ENCODE measurements around the gene KCNN4. TPM values are rescaled to one million over a fixed set of nuclear protein-coding genes. Genes with fewer than 3 reads are reported as not detected.
A peak's percentile ranks its signal among the peaks of the same experiment; 100 is the strongest.

The KCNN4 gene
- total and polyA plus RNA-seq, 11 donors: 0.15 to 3.7 (median 0.63) TPM

DNA sequence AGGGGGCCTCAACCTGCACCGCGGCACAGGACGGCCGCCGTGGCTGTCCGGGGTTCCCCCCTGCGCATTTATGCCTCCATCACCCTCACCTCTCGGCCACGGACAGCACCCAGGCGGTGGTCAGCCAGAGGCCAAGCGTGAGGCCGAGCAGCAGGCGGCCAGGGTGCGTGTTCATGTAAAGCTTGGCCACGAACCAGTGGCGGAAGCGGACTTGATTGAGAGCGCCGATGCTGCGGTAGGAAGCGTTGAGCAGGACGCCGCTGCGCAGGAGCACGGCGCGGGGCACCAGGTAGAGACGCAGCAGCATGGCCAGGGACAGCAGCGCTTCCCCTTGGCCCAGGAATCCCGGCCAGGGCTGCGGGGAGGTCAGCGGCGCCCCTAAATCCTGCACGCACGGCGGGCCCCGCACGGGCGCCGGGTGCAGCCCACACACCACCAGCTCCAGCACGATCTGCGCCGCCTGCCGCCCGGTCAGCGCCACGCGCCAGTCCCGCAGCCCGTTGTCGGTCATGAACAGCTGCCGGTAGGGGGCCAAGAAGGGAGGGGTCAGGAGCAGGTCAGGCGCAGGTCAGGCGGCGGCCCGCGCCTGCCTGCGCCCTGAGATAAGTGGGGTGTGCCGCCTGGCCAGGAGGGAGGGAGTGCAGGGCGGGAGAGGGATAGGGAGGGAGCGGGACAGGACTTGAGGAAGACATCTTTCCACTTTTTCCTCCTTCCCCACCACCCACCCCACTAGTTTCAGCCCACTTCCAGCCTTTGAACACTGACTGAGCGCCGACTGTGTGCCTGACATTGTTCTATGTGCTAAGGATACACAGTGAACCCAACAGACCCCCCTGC, 6.5 kb downstream of the KCNN4 start:
- peaks cover 0 to 15% (median 0%) of the 10 kb centered on the region in 9 donors for H3K27me3 ChIP-seq
- H3K27ac ChIP-seq: no peak overlapping the region
- DNase-seq (peak; percentile 59 to 80 (median 72)), ATAC-seq (peak; percentile 52 to 92 (median 84))
- TF ChIP-seq, protein P1, sequence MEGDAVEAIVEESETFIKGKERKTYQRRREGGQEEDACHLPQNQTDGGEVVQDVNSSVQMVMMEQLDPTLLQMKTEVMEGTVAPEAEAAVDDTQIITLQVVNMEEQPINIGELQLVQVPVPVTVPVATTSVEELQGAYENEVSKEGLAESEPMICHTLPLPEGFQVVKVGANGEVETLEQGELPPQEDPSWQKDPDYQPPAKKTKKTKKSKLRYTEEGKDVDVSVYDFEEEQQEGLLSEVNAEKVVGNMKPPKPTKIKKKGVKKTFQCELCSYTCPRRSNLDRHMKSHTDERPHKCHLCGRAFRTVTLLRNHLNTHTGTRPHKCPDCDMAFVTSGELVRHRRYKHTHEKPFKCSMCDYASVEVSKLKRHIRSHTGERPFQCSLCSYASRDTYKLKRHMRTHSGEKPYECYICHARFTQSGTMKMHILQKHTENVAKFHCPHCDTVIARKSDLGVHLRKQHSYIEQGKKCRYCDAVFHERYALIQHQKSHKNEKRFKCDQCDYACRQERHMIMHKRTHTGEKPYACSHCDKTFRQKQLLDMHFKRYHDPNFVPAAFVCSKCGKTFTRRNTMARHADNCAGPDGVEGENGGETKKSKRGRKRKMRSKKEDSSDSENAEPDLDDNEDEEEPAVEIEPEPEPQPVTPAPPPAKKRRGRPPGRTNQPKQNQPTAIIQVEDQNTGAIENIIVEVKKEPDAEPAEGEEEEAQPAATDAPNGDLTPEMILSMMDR (IDR thresholded peaks at IDR 0.05): peak; percentile 36 to 75 (median 54)
- TF ChIP-seq POLR2A (IDR thresholded peaks at IDR 0.05): no peak
- H3K9me3 ChIP-seq: no peaks in the 10 kb centered on the region
- WGBS, 4 donors: 9 to 21% (median 12%) methylated on average over 21 to 63 of the region's 63 CpGs
- intact Hi-C loops (cut with DNase I): no loop called here
- H3K4me3 ChIP-seq: peak overlapping the region in 10 of 12 donors; percentile 11 to 45 (median 35)
- H3K36me3 ChIP-seq: peaks cover 0 to 1% (median 0%) of the 10 kb centered on the region in 9 donors
- H3K4me1 ChIP-seq: peaks cover 0 to 45% (median 13%) of the 10 kb centered on the region in 12 donors

DNA sequence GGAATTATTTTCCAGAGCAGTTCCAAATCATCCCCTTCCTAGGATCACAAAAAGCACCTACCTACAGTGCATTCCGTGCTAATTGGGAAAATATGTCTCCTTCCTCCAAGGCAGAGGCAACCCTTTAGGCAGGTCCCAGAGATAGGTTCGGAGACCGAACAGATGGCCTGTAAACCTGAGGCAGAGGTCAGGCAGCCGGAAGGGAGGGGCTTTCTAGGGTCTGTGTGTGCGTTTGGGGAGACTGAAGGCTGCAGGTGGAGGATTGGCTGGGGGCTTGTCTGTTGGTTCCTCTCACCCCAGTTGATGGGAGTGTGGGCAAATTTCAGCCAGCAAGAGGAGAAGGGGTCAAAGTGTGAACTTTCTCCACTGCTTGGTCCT, 7.1 kb downstream of the KCNN4 start:
- DNase-seq: no peak
- no peaks in the 10 kb centered on the region for H3K9me3 ChIP-seq
- H3K27ac ChIP-seq: no peak overlapping the region
- no peak for ATAC-seq
- peaks cover 0 to 45% (median 13%) of the 10 kb centered on the region in 12 donors for H3K4me1 ChIP-seq
- TF ChIP-seq POLR2A (IDR thresholded peaks at IDR 0.05): no peak
- TF ChIP-seq, protein P1 (IDR thresholded peaks at IDR 0.05): no peak
- peaks cover 0 to 4% (median 0%) of the 10 kb centered on the region in 9 donors for H3K36me3 ChIP-seq
- peaks cover 0 to 15% (median 0%) of the 10 kb centered on the region in 9 donors for H3K27me3 ChIP-seq
- H3K4me3 ChIP-seq: peak overlapping the region in 2 of 12 donors; percentile 34 to 45
- intact Hi-C loops (cut with DNase I): no loop called here
- WGBS, 4 donors: 42 to 58% (median 54%) methylated on average over 5 of the region's 5 CpGs

DNA sequence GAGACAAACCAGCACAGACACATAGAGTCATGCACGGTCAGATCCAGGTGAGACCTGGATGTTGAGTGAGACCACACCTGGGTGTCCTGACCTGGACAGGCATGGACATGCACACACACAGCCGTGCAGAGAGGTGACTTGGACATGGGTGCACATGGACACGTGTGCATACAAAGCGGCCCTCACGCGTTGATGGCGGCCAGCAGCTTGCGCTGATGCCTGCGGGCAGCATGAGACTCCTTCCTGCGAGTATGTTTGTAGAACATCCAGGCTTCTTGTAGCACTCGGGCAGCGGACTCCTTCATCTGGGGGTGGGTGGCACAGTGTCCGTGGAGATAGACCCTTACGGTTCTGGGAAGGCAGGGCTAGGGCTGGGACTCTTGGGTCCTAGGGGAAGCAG, 11.5 kb downstream of the KCNN4 start:
- DNase-seq (peak in 1 of 5 donors; percentile 46), ATAC-seq (no peak)
- WGBS, 4 donors: 89 to 93% (median 92%) methylated on average over 13 to 14 of the region's 14 CpGs
- H3K27ac ChIP-seq: no peak overlapping the region
- H3K36me3 ChIP-seq: peaks cover 0 to 4% (median 0%) of the 10 kb centered on the region in 9 donors
- peaks cover 0 to 55% (median 3%) of the 10 kb centered on the region in 12 donors for H3K4me1 ChIP-seq
- intact Hi-C loops (cut with DNase I): no loop called here
- no peak for TF ChIP-seq POLR2A (IDR thresholded peaks at IDR 0.05)
- TF ChIP-seq, protein P1 (IDR thresholded peaks at IDR 0.05): no peak
- peaks cover 0 to 4% (median 0%) of the 10 kb centered on the region in 9 donors for H3K27me3 ChIP-seq
- H3K4me3 ChIP-seq: no peak overlapping the region
- H3K9me3 ChIP-seq: no peaks in the 10 kb centered on the region

DNA sequence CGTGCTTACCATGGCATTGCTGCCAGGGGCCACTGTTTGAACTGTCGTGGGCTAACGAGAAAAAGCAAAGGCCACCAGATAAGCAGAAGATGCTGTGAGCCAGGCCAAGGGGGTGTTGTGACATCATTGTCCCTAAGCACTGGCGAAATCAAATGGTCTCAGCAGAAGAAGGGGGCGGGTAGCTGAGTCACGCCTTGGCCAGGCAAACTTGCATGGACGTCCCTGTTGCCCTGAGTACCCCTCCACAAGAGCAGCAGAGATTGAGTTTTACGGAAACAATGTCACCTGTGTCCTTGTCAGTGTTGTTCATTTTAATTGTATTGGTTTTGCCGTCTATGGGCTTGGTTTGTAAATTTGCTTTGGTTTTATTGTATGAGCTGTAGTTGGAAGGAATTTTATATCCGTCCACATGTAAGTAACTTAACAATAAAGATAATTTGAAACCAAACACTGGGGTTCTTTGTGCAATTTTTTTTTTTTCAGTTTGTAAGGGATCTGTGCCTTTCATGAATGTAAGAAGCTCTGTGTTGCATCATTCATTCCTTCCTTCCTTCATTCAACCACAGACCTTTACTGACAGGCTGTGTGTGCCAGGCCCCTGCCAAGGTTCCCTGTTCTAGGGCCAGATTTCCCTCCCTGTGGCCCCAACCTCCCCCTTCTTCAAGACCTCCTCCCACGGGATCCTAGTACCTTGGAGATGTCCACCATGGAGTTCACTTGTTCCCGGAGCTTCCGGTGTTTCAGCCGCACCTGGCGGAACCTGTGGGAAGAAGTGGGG, 12.3 kb downstream of the KCNN4 start:
- H3K36me3 ChIP-seq: peaks cover 0 to 4% (median 0%) of the 10 kb centered on the region in 9 donors
- no peak overlapping the region for H3K4me3 ChIP-seq
- no peaks in the 10 kb centered on the region for H3K27me3 ChIP-seq
- H3K4me1 ChIP-seq: peaks cover 0 to 59% (median 0%) of the 10 kb centered on the region in 12 donors
- ATAC-seq (peak in 1 of 4 donors; percentile 32), DNase-seq (peak in 2 of 5 donors; percentile 58 to 68)
- intact Hi-C loops (cut with DNase I): no loop called here
- 73 to 78% (median 75%) methylated on average over 15 of the region's 15 CpGs for WGBS, 4 donors
- no peaks in the 10 kb centered on the region for H3K9me3 ChIP-seq
- TF ChIP-seq, protein P1 (IDR thresholded peaks at IDR 0.05): no peak
- no peak for TF ChIP-seq POLR2A (IDR thresholded peaks at IDR 0.05)
- peak overlapping the region in 1 of 12 donors; percentile 42 for H3K27ac ChIP-seq

Measured in heart left ventricle (tissue), 16 donors.